ENCODE results near the gene RPEL1. TPM values are rescaled to one million over a fixed set of nuclear protein-coding genes. Genes with fewer than 3 reads are reported as not detected.

The RPEL1 gene
- total and polyA plus RNA-seq, 2 of the 8 experiments (the other 6 are each of a cell fraction or from before 2014, with no cell fraction given), result 0.12 TPM; not detected in 1

DNA sequence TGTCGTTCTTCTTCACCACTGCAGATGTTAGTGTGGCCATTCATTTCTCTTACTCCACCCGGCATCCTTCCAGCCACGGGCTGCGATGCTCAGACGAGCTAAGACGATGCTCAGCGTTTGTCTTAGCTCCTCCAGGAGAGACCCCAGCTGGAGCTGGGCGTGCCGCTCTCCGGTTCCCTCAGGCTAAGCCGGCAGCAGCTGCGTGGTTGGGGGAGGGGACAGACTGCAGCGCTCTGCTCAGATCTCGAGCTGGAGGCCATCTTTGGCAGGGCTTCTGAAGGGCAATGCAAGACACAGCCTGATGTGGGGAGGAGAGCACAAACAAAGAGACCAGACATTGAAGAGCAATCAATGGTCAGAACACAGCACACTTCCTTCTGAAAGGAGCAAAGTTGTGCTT, 36.1 kb downstream of the RPEL1 start (continued):
- TF ChIP-seq, protein P1, sequence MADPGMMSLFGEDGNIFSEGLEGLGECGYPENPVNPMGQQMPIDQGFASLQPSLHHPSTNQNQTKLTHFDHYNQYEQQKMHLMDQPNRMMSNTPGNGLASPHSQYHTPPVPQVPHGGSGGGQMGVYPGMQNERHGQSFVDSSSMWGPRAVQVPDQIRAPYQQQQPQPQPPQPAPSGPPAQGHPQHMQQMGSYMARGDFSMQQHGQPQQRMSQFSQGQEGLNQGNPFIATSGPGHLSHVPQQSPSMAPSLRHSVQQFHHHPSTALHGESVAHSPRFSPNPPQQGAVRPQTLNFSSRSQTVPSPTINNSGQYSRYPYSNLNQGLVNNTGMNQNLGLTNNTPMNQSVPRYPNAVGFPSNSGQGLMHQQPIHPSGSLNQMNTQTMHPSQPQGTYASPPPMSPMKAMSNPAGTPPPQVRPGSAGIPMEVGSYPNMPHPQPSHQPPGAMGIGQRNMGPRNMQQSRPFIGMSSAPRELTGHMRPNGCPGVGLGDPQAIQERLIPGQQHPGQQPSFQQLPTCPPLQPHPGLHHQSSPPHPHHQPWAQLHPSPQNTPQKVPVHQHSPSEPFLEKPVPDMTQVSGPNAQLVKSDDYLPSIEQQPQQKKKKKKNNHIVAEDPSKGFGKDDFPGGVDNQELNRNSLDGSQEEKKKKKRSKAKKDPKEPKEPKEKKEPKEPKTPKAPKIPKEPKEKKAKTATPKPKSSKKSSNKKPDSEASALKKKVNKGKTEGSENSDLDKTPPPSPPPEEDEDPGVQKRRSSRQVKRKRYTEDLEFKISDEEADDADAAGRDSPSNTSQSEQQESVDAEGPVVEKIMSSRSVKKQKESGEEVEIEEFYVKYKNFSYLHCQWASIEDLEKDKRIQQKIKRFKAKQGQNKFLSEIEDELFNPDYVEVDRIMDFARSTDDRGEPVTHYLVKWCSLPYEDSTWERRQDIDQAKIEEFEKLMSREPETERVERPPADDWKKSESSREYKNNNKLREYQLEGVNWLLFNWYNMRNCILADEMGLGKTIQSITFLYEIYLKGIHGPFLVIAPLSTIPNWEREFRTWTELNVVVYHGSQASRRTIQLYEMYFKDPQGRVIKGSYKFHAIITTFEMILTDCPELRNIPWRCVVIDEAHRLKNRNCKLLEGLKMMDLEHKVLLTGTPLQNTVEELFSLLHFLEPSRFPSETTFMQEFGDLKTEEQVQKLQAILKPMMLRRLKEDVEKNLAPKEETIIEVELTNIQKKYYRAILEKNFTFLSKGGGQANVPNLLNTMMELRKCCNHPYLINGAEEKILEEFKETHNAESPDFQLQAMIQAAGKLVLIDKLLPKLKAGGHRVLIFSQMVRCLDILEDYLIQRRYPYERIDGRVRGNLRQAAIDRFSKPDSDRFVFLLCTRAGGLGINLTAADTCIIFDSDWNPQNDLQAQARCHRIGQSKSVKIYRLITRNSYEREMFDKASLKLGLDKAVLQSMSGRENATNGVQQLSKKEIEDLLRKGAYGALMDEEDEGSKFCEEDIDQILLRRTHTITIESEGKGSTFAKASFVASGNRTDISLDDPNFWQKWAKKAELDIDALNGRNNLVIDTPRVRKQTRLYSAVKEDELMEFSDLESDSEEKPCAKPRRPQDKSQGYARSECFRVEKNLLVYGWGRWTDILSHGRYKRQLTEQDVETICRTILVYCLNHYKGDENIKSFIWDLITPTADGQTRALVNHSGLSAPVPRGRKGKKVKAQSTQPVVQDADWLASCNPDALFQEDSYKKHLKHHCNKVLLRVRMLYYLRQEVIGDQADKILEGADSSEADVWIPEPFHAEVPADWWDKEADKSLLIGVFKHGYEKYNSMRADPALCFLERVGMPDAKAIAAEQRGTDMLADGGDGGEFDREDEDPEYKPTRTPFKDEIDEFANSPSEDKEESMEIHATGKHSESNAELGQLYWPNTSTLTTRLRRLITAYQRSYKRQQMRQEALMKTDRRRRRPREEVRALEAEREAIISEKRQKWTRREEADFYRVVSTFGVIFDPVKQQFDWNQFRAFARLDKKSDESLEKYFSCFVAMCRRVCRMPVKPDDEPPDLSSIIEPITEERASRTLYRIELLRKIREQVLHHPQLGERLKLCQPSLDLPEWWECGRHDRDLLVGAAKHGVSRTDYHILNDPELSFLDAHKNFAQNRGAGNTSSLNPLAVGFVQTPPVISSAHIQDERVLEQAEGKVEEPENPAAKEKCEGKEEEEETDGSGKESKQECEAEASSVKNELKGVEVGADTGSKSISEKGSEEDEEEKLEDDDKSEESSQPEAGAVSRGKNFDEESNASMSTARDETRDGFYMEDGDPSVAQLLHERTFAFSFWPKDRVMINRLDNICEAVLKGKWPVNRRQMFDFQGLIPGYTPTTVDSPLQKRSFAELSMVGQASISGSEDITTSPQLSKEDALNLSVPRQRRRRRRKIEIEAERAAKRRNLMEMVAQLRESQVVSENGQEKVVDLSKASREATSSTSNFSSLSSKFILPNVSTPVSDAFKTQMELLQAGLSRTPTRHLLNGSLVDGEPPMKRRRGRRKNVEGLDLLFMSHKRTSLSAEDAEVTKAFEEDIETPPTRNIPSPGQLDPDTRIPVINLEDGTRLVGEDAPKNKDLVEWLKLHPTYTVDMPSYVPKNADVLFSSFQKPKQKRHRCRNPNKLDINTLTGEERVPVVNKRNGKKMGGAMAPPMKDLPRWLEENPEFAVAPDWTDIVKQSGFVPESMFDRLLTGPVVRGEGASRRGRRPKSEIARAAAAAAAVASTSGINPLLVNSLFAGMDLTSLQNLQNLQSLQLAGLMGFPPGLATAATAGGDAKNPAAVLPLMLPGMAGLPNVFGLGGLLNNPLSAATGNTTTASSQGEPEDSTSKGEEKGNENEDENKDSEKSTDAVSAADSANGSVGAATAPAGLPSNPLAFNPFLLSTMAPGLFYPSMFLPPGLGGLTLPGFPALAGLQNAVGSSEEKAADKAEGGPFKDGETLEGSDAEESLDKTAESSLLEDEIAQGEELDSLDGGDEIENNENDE (IDR thresholded peaks at IDR 0.05; ENCODE audit: insufficient replicate concordance, low read length), result no peak
- peak; percentile 94 for TF ChIP-seq ASH2L (IDR thresholded peaks at IDR 0.05; ENCODE audit: low read length)
- no peak for TF ChIP-seq RXRA (IDR thresholded peaks at IDR 0.05; ENCODE audit: insufficient read depth, low read depth, low read length)
- TF ChIP-seq CTBP2 (IDR thresholded peaks at IDR 0.05; ENCODE audit: borderline replicate concordance, insufficient read depth, insufficient read length, low read length), result no peak
- TF ChIP-seq YY1 (IDR thresholded peaks at IDR 0.05; ENCODE audit: low read depth, low read length), result peak; percentile 97
- 0 out of 2 replicates have a peak, but pooled peaks have one; percentile 45 for TF ChIP-seq CREB1 (IDR thresholded peaks at IDR 0.05)
- no peak for TF ChIP-seq EGR1 (IDR thresholded peaks at IDR 0.05; ENCODE audit: borderline replicate concordance, low read depth, low read length)
- TF ChIP-seq TAF1 (IDR thresholded peaks at IDR 0.05; ENCODE audit: low read depth, low read length), result peak; percentile 78
- peak; percentile 71 for TF ChIP-seq CHD2 (IDR thresholded peaks at IDR 0.05; ENCODE audit: low read length)
- 0 out of 2 replicates have a peak, but pooled peaks have one; percentile 35 for TF ChIP-seq GABPA (IDR thresholded peaks at IDR 0.05; ENCODE audit: borderline replicate concordance, insufficient read depth, low read length)
- TF ChIP-seq NANOG (IDR thresholded peaks at IDR 0.05; ENCODE audit: insufficient read depth, low read depth, low read length, poor library complexity, severe bottlenecking), result peak; percentile 3
- TF ChIP-seq SIN3A (conservative IDR thresholded peaks at IDR 0.05 in 1 of 2, IDR thresholded peaks at IDR 0.05 in 1 of 2; ENCODE audit: low read depth in 1 of 2, low read length in 2 of 2), result peak in 1 of 2 experiments; percentile 93; a peak in 2 of 4 replicates
